K562 (cell line): ENCODE measurements around the gene CNPY4. TPM values are rescaled to one million over a fixed set of nuclear protein-coding genes. Genes with fewer than 3 reads are reported as not detected.

ENCODE experiments used
- CBX2 ChIP-seq: fragments of 200-600 bp; sonication (generic); IDR thresholded peaks from one replicate; pipeline ENCODE4 v1.6.1; 2012; ENCODE audit warnings: mild to moderate bottlenecking, low read length, inconsistent platforms; ENCODE audit not compliant: insufficient read depth, poor library complexity, severe bottlenecking
- CCAR2 ChIP-seq: fragments of 200-400 bp; formaldehyde crosslinking; IDR thresholded peaks from 2 replicates; pipeline ENCODE4 v1.6.1; 2017; ENCODE audit warnings: mild to moderate bottlenecking, low read depth, low read length
- CCNT2 ChIP-seq: IDR thresholded peaks from 2 replicates; pipeline ENCODE4 v1.6.1; 2011; ENCODE audit warnings: borderline replicate concordance, low read depth, mild to moderate bottlenecking, moderate library complexity, mixed read lengths, low read length; ENCODE audit not compliant: insufficient read length; ENCODE audit errors: extremely low read depth
- GTF2A2 ChIP-seq: IDR thresholded peaks from 2 replicates; pipeline ENCODE4 v1.6.1; 2016; ENCODE audit warnings: mild to moderate bottlenecking, missing genetic modification characterization, missing compliant biosample characterization
- MIER1 ChIP-seq: fragments of 450-650 bp; IDR thresholded peaks from 2 replicates; pipeline ENCODE4 v1.6.1; 2016; ENCODE audit warnings: antibody characterized with exemption, mild to moderate bottlenecking, low read depth
- MYC ChIP-seq, 2 experiments: fragments of 250-450 bp in 1 of 2; sonication (Bioruptor Pico) in 1 of 2; IDR thresholded peaks; 2 replicates each; pipeline versions ENCODE4 v1.5.1 to v1.6.1; 2012 to 2021; ENCODE audit warnings: low read depth in 2 of 2, borderline replicate concordance in 1 of 2, improper control_type of control experiment in 1 of 2, low read length in 1 of 2, mild to moderate bottlenecking in 1 of 2, moderate library complexity in 1 of 2
- NONO ChIP-seq, 2 experiments: fragments of 200-400 bp in 1 of 2; fragments of 450-650 bp in 1 of 2; formaldehyde crosslinking in 1 of 2; IDR thresholded peaks; 2 replicates each; pipeline ENCODE4 v1.6.1; 2017; ENCODE audit warnings: low read depth in 2 of 2, mild to moderate bottlenecking in 2 of 2, moderate library complexity in 2 of 2, low read length in 1 of 2
- NR4A1 ChIP-seq, 2 experiments: fragments of 250-450 bp in 1 of 2; fragments of 450-650 bp in 1 of 2; sonication (Bioruptor Pico) in 1 of 2; IDR thresholded peaks; 2 replicates each; pipeline versions ENCODE4 v1.4.0 to v1.6.1; 2016 to 2020; ENCODE audit warnings: mild to moderate bottlenecking in 2 of 2, missing compliant biosample characterization in 1 of 2, missing genetic modification characterization in 1 of 2, moderate library complexity in 1 of 2
- PURB ChIP-seq: sonication (generic); formaldehyde crosslinking; IDR thresholded peaks from 2 replicates; pipeline ENCODE4 v1.9.0; 2021; ENCODE audit warnings: low read depth, mild to moderate bottlenecking, missing genetic modification reagents
- RBBP5 ChIP-seq: fragments of 200-600 bp; sonication (generic); IDR thresholded peaks from 2 replicates; pipeline ENCODE4 v1.6.1; 2012; ENCODE audit warnings: borderline replicate concordance, mild to moderate bottlenecking, low read length, control low read depth, inconsistent platforms; ENCODE audit not compliant: insufficient read depth, poor library complexity, severe bottlenecking
- RBM39 ChIP-seq: fragments of 200-400 bp; formaldehyde crosslinking; optimal IDR thresholded peaks from 2 replicates; pipeline ENCODE3; 2018; ENCODE audit warnings: low read depth, low read length
- ZBTB17 ChIP-seq: fragments of 450-650 bp; formaldehyde crosslinking; IDR thresholded peaks from 2 replicates; pipeline ENCODE4 v1.4.0; 2020; ENCODE audit warnings: mild to moderate bottlenecking
- ZFP1 ChIP-seq: fragments of 450-650 bp; formaldehyde crosslinking; IDR thresholded peaks from 2 replicates; pipeline ENCODE4 v1.4.0; 2020; ENCODE audit warnings: mild to moderate bottlenecking, mixed read lengths
- ZNF165 ChIP-seq: fragments of 250-450 bp; sonication (Bioruptor Pico); IDR thresholded peaks from 2 replicates; pipeline ENCODE4 v1.4.0; 2020; ENCODE audit warnings: borderline replicate concordance
- ZNF347 ChIP-seq: fragments of 450-650 bp; formaldehyde crosslinking; IDR thresholded peaks from 2 replicates; pipeline ENCODE4 v1.4.0; 2020; ENCODE audit warnings: low read depth, mild to moderate bottlenecking, moderate library complexity
- polyA plus RNA-seq, 8 experiments: library from polyadenylated mRNA; depleted of rRNA in 4 of 8; stranded (reverse) in 5 of 8; unstranded in 3 of 8; fragments of >200 nt; fragmentation: Nextera tagmentation in 2 of 8; fragmentation: Illumina TruSeq in 1 of 8; extraction: Ambion mirVana in 2 of 8; extraction: Trizol in 1 of 8; gene quantifications; 2 replicates each; pipeline versions ENCODE4 v1.2.1 to v1.2.3, GENCODE V29; 2011 to 2014; ENCODE audit warnings: inconsistent platforms in 1 of 8, missing spikeins in 1 of 8
- total RNA-seq, 7 experiments: library from RNA; depleted of rRNA in 6 of 7; stranded (reverse); fragments of >200 nt in 6 of 7; fragmentation: Illumina TruSeq in 2 of 7; extraction: Trizol in 2 of 7; gene quantifications; 2 replicates each; pipeline versions ENCODE4 v1.2.1 to v1.2.3, GENCODE V29; 2011 to 2021; ENCODE audit warnings: low replicate concordance in 1 of 7
- TF ChIP-seq, protein P1 (sequence below): sonication (generic); formaldehyde crosslinking; IDR thresholded peaks from 2 replicates; pipeline ENCODE4 v1.8.0; 2022; ENCODE audit warnings: missing genetic modification reagents, mild to moderate bottlenecking, borderline replicate concordance
- TF ChIP-seq, protein P2 (sequence below): fragments of 150-350 bp; IDR thresholded peaks from 2 replicates; pipeline ENCODE4 v1.6.1; 2014; ENCODE audit warnings: low read depth, mild to moderate bottlenecking, low read length, borderline replicate concordance
- TF ChIP-seq, protein P3 (sequence below): fragments of 450-650 bp; formaldehyde crosslinking; IDR thresholded peaks from 2 replicates; pipeline ENCODE4 v1.4.0; 2020; ENCODE audit warnings: mild to moderate bottlenecking, moderate library complexity

The CNPY4 gene
- total and polyA plus RNA-seq, 9 of the 15 experiments (the other 6 are each of a cell fraction or from before 2014, with no cell fraction given): 1.9 to 11.2 (median 7.0) TPM

DNA sequence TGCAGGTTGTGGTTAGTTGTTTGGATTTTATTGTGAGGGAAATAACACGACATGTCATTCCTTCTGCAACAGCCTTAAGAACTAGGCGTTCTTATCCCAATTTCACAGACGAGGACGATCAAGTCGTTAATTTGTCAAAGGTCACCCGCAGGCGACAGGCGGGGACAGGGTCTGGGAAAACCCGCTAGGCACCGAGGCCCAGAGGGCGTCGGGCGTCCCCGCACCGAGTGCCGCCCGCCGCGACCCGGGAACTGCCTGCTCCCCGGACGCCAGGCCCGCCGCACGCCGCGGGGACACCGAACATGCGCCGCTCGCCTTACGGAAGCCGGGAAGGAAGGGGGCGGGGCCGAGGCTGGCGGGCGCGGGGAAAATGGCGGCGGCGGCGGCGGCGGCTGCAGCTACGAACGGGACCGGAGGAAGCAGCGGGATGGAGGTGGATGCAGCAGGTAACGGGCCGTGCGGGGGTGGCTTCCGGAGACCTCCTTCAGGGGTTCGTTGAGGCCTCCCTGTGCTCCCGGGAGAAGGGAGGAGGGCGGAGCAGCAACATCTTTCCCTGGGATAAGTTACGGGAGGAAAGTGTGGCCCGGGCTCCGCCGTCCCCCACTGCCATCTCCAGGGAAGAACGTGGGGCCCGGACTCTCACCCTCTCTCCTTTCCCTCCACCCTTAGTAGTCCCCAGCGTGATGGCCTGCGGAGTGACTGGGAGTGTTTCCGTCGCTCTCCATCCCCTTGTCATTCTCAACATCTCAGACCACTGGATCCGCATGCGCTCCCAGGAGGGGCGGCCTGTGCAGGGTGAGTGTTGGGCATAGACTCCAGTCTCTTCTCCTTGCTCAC lies 30.6 kb upstream of the CNPY4 start, which contains the start of gene COPS6 (continued):
- TF ChIP-seq GTF2A2 (tag) (peak; percentile 62), RBM39 (no peak), ZNF165 (CRISPR knock-in tag) (peak; percentile 45; the same call in 1 of the 2 replicates), ZFP1 (CRISPR knock-in tag) (no peak), NONO (IDR thresholded peaks at IDR 0.05; ENCODE audit: low read depth in 2 of 2, low read length in 1 of 2) (peak; percentile 47 to 76; a peak in 2 of 4 replicates), PURB (no peak), ZBTB17 (CRISPR knock-in tag) (peak; percentile 82), CCNT2 (peak; percentile 93), MYC (IDR thresholded peaks at IDR 0.05; ENCODE audit: low read depth, low read length) (peak; percentile 96), MYC (CRISPR knock-in tag; IDR thresholded peaks at IDR 0.05; ENCODE audit: borderline replicate concordance, low read depth) (peak; percentile 64; the same call in 1 of the 2 replicates), ZNF347 (0 out of 2 replicates have a peak, but pooled peaks have one; percentile 40), MIER1 (no peak), RBBP5 (peak; percentile 95), CBX2 (no peak), CCAR2 (no peak), NR4A1 (CRISPR knock-in tag; IDR thresholded peaks at IDR 0.05) (peak; percentile 90; the same call in 1 of the 2 replicates), NR4A1 (tag; IDR thresholded peaks at IDR 0.05) (peak; percentile 86)
- TF ChIP-seq, protein P1, sequence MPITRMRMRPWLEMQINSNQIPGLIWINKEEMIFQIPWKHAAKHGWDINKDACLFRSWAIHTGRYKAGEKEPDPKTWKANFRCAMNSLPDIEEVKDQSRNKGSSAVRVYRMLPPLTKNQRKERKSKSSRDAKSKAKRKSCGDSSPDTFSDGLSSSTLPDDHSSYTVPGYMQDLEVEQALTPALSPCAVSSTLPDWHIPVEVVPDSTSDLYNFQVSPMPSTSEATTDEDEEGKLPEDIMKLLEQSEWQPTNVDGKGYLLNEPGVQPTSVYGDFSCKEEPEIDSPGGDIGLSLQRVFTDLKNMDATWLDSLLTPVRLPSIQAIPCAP (CRISPR knock-in tag): peak; percentile 95; the same call in 1 of the 2 replicates
- TF ChIP-seq, protein P2, sequence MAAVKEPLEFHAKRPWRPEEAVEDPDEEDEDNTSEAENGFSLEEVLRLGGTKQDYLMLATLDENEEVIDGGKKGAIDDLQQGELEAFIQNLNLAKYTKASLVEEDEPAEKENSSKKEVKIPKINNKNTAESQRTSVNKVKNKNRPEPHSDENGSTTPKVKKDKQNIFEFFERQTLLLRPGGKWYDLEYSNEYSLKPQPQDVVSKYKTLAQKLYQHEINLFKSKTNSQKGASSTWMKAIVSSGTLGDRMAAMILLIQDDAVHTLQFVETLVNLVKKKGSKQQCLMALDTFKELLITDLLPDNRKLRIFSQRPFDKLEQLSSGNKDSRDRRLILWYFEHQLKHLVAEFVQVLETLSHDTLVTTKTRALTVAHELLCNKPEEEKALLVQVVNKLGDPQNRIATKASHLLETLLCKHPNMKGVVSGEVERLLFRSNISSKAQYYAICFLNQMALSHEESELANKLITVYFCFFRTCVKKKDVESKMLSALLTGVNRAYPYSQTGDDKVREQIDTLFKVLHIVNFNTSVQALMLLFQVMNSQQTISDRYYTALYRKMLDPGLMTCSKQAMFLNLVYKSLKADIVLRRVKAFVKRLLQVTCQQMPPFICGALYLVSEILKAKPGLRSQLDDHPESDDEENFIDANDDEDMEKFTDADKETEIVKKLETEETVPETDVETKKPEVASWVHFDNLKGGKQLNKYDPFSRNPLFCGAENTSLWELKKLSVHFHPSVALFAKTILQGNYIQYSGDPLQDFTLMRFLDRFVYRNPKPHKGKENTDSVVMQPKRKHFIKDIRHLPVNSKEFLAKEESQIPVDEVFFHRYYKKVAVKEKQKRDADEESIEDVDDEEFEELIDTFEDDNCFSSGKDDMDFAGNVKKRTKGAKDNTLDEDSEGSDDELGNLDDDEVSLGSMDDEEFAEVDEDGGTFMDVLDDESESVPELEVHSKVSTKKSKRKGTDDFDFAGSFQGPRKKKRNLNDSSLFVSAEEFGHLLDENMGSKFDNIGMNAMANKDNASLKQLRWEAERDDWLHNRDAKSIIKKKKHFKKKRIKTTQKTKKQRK: no peak
- TF ChIP-seq, protein P3, sequence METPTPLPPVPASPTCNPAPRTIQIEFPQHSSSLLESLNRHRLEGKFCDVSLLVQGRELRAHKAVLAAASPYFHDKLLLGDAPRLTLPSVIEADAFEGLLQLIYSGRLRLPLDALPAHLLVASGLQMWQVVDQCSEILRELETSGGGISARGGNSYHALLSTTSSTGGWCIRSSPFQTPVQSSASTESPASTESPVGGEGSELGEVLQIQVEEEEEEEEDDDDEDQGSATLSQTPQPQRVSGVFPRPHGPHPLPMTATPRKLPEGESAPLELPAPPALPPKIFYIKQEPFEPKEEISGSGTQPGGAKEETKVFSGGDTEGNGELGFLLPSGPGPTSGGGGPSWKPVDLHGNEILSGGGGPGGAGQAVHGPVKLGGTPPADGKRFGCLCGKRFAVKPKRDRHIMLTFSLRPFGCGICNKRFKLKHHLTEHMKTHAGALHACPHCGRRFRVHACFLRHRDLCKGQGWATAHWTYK: peak; percentile 87; the same call in 1 of the 2 replicates
